HG03558 (cell line): ENCODE results near the gene RPP38.

Experiments used
- ATAC-seq: cut with Tn5 transposase; IDR thresholded peaks from one replicate; pipeline ENCODE4 v1.9.1; 2021; ENCODE audit warnings: moderate number of reproducible peaks; ENCODE audit not compliant: unreplicated experiment; ENCODE audit errors: extremely low read depth

The RPP38 gene

DNA sequence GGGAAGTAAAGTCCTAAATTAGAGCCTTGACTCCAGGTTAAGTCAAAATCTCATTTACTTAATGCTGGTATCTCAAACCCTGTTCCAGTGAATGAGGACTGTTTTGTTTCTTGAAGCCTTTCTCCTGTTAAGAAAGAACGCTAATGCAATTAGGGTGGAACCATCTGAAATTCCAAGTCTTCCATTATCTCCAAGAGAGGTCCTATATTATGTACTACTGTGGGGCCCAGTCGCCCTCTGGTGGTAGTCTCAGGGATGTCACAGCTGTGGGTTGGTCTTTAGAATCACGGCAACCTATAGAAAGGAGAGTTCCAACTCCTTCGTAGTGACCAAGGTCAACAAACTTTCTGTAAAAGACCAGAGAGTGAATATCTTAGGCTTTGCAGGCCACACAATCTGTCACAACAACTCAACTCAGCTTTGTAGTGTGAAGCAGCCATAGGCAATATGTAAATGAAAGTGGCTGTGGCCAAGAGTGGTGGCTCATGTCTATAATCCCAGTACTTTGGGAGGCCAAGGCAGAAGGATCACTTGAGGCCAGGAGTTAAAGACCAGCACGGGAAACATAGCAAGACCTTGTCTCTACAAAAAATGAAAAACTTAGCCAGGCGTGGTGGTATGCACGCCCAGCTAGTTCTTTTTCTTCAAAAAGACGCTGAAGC, 9.3 kb downstream of the RPP38 start:
- ATAC-seq = no peak

DNA sequence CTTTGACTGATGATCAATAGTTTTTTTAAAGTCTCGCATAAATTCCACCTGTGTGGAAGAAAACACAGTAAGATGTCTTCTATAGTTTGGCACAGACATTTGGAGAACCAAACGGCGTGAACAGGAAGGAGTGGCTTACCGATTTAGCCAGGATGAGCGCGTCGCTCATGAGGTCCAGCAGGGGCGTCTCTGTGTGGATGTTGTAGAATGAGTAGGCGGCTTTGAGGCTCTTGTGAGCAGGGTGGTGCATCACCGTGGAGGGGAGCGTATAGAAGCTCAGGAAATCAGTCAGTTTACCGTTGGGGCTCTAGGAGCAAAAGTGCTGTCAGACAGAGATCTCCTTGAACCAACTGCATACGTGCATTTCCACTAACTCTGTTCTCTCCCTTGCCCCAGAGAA, 15.5 kb downstream of the RPP38 start:
- ATAC-seq = no peak

DNA sequence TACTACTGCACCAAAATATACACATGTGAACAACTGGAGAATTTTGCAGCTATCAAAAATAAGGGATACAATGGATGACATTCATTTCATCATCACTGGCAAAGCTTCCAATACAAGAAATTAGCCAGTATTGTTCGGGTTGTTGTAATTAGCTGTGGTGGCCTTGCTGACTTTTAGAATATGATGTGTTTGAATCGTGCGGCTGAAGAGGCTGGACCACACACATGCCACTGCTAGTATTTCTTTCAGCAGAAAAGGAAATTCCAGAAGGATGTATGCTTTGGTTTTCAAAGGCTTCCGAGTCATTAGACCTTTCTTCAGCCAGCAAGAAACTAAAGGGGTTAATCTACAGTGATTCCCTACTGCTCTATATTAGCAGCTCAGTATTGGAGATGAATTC, 16.6 kb downstream of the RPP38 start:
- no peak for ATAC-seq

DNA sequence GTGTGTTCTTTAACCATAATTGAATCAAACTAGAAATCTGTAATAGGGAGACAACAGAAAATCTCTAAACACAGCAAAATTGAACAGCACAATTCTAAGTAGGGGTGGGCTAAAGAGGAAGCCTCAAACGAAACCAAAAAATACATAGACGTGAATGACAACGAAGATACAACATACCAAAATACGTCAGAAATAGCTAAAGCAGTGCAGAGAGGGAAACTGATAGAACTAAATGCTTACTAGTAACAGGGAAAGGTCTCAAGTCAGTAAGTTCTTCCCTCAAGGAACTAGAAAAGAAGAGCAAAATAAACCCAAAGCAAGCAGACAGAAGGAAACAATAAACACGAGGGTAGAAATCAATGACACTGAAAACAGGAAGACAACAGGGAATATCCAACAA, 19.1 kb downstream of the RPP38 start:
- no peak for ATAC-seq

DNA sequence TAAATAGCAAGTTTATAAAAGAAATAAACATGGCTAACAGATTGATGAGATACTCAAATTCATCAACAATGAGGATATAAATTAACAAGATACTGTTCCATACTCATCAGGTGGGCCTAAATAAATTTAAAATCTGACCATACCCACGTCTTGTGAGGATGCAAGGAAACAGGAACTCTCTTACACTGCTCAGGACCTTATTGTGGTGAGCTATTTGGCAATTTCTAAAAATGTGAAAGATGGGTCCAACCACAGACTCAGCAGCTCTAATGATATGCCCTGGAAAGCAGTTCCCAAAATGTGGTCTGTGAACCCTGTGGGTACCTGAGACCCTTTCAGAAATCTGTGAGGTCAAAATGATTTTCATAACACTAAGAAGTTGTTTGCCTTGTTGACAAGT, 21.5 kb downstream of the RPP38 start:
- ATAC-seq = no peak

DNA sequence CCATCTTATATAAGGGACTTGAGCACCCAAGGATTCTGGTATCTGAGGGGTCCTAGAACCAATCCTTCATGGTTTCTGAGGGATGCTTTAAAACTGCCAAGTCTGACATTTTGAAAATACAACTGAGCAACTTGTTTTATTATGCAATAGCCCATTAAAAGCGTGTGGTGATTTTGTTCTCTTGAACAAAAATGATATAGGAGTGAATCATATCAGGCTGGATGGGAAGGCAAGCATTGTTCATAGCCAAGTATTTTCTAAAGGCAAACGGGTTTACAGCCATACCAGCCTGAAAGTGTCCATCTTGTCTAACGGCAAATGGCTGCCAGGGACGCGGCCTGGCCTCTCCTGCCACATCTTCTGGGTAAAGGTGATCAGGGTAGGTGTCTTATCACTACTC, 23.4 kb downstream of the RPP38 start:
- ATAC-seq = no peak

DNA sequence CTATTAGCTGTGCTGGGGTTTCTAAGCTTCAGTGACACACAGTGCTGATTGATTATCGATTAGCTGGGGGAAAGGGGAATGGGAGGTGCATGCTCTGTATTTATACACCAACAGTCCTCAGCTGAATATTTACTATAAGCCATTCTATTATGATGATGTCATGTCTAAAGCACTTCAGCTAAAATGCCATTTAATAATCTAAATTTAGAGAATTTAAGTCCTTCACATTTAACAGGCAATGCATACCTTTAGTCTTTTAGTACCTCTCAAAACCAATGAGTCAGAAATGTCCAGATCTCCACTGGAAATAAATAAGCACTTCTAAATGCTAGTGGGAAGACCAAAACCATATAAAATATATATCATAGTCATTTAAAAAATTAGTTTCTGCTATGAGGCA, 24.6 kb downstream of the RPP38 start:
- ATAC-seq = no peak

DNA sequence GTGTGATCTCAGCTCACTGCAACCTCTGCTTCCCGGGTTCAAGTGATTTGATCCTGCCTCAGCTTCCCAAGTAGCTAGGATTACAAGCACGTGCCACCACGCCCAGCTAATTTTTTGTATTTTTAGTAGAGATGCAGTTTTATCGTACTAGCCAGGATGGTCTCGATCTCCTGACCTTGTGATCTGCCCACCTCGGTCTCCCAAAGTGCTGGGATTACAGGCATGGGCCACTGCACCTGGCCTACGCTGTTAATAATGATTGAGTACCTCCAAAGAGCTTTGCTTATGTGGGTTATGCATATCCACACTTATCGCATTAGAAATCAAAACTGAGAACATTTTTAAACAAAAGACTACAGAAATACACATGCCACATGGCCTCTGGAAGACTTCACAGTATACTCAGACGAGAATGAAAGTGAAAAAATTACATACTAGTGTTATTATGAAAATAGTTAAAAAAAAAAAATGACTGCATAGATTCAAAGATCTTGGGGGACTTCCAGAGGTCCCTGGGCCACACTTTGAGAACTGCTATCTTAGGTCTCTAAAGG, 25.4 kb downstream of the RPP38 start:
- ATAC-seq = peak; percentile 90

DNA sequence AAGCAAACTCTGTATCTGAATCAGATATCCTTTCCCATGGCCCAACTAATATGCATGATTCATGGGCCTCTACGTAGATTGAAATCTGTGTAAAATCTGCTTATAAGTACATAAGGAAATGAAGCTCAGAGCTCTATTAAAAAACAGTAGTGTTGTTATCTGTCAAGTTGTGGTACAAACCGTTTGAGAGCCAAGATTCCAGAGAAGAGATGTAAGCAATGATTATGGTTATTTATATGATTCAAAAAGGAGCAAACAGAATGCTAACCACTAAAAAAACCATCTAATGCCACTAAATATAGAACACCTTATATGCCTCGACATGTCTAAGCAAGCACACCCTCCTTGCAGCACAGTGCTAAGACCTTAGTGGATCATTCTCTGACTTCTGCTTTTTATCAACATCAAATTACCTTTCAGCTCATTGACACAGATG, 26.6 kb downstream of the RPP38 start:
- ATAC-seq = no peak

DNA sequence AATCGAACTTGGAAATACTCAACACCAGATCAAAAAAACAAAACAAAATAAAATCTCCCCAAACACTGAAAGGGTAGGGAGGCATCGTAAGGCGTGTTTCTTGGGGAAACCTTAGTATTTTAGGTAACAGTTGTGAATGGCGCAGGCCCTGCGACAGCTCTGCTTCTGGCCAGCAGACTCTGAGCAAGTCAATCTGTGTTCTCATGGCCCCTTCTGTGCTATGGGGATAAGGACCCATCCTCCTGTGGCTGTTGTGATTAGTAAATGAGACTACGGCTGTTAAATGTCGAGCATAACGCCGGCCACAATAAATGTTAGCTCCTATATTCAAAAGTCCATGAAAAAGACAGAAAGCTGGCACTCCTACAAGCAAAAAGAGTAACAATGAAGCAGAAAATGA, 27.0 kb downstream of the RPP38 start:
- ATAC-seq = no peak

DNA sequence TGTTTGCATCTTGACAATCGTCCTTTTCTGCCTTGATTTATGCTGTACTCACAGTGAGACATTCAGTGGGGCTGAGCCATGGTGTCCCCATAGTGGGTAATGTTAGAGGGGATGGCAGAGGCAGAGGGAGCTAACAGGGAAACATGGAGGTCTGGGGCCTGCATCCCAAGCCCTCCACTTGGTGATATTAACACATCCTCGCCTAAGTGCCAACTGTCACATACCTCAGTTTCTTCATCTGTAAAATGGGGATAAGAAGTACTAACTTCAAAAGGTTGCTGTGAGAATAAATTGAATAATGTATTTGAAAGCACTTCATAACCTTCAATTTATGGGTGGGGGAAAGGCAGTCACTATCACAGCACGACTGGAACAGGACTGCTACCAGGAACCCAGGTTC, 27.8 kb downstream of the RPP38 start:
- ATAC-seq = no peak

DNA sequence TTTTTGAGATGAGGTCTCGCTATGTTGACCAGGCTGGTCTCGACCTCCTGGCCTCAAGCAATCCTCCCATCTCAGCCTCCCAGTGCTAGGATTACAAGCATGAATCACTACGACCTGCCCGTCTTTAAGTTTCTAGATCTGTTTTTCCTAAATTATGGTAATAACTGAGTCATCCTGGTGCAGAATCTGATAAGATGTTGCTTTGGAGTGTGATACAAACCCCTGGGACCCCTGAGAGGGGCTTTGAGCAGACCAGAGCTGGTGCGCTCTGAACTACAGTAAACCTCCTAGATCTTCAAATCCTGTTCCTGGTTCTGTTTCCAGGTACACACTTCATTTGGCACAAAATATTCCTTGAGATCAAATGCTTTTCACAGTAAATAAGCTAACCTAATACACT, 34.2 kb downstream of the RPP38 start:
- no peak for ATAC-seq

DNA sequence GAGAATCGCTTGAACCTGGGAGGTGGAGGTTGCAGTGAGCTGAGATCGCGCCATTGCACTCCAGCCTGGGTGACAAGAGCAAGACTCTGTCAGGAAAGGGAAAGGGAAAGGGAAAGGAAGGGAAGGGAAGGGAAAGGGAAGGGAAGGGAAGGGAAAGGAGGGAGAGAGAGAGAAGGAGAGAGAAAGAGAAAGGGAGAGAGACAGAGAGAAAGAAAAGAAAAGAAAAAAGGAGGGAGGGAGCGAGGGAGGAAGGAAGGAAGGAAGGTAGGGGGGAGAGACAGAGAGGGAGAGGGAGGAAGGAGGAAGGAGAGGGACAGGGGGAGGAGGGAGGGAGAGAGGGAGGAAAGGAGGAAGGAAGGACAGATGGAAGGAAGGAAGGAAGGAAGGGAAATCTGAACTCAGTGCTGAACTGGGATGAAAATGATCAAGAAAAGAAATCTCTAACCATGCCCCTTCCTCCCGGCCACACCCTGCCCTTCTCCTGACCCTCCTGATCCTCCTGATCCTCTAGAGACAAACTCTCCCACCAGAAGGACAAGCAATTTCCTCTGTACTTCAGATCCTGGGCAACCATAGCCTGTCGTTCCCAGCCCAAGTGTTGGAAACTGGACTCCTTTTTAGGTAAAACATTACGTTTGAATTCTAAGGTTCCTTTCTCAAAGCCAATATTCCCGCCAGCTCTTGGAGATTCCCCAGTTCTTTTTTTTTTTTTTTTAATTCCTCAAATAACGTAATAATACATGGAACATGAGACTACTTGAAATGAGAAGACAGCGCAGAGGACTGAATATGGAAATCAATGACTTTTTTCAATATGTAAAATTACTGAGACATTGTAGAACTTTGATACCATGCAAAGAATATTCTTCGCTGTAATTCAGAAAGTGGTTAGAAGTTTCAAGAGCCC, 39.2 kb downstream of the RPP38 start:
- no peak for ATAC-seq

DNA sequence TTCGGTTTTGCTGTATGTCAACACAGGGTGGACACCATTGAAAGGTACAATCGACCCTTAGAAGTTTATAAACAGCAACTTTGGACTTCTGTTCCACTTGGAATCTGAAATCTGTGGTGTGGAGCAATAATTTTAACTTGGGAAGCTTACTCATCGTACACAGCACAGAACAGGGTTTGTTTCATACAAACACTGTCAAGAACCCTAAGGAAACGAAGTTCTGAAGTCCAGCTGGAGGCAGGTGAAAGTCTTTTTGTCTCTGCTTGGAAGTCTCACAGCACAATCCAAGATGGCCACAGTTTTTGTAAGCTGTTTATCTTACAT, 39.8 kb downstream of the RPP38 start:
- no peak for ATAC-seq

DNA sequence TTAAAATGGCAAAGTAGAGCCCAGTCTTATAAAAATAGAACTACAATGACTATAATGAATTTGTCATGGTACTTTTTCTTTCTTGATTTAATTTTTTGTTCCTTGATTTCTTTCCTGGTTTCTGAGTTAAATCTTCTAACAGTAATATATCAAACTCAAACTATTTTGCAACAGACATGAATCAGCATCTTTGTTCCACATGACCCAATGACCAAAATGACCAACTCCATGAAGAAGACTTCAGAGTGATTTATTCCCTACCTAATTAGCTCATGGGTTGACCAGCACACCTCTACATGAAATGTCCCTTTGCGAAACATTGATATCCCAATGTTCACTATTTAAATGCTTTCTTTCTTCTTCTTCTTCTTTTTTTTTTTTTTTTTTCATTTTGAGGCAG, 40.5 kb downstream of the RPP38 start:
- ATAC-seq = no peak

DNA sequence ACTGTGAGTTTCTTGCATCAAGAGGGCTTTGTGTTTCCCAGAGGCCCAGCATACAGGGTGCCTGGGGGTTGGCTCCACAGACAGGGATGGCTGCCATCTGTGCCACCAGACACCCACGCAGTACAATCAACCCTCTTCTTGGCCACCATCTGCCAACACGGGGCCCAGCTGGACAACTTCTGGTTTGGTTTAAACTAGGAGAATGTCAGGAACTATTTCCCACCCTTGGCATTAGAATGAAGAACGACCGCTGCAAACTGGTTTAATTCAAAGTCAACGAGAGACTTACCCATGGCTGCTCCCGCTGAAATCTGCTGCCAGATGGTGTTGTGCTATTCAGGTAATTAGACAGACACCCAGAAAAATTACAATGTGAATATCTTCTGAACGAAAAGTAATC, 43.5 kb downstream of the RPP38 start:
- no peak for ATAC-seq

DNA sequence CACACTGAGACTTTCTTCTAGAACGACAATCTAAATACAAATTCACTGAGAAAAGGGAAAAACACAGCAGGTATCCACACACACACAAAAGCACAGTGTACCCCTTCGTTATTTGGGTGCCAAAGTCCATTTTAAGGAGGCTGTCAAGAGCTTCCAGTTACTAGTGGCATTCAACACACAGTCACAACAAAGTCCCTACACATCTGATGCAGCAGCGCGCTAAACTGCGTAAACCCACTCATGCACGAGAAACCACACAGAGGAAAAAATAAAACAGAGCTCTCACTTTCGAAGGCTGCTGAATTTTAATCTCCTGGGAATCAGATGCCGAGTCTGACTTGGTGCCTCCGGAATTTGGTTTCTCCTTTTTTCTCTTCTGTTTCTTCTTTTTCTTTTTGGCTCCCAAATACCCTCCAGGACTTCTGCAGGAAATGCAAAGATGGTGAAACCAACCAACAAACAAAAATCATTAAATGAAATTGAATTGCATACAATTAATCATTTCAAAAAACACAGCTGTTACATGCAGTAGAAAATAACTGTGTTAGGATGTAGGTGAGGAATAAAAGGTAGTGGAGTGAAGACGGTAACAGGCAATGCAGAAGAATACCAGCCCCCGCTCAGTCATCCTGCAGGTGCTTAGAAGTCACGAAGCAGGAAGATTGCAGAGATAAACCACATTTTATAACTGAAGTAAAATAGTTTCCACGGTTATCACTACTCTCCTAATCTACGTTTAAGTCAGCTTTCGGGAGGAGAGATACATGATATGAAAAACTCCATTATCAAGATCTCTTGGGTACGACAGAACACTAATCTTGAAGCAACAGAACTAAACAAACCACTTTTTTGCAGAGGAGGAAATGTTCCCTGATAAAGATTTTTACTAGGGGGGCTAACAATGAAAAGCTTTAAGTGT, 44.2 kb downstream of the RPP38 start:
- ATAC-seq = peak; percentile 88

DNA sequence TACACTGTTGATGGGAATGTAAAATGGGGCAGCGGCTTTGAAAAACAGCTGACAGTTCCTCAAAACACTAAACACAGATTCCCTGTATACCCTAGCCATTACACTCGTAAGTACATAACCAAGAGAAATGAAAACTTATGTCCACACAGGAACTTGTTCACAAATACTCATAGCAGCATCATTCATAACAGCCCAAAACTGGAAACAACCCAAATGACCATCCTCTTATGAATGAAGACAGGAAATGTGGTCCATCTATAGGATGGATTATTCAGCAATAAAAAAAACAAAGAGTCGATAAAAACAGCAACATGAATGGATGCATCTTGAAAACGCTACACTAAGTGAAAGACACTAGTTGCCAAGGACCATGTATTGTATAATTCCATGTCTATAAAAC, 47.6 kb downstream of the RPP38 start:
- no peak for ATAC-seq

DNA sequence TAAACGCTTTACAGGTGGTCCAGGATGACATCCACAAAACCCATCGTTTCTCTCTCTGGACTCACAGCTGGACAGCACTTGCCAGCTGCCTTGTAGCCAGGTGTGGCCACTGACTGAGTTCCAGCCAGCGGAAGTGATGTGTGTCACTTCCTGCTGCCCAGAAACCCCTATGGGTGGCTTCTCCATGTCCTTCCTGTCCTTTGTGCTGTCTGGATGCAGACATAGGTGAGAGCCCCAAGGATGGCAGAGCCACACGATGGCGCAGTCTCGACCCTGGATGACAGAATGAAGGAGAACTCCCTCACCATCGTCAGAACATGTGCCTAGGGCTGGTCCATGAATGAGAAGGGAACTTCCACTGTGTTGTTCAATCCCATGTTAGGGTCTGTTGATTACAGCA, 49.2 kb downstream of the RPP38 start:
- no peak for ATAC-seq

DNA sequence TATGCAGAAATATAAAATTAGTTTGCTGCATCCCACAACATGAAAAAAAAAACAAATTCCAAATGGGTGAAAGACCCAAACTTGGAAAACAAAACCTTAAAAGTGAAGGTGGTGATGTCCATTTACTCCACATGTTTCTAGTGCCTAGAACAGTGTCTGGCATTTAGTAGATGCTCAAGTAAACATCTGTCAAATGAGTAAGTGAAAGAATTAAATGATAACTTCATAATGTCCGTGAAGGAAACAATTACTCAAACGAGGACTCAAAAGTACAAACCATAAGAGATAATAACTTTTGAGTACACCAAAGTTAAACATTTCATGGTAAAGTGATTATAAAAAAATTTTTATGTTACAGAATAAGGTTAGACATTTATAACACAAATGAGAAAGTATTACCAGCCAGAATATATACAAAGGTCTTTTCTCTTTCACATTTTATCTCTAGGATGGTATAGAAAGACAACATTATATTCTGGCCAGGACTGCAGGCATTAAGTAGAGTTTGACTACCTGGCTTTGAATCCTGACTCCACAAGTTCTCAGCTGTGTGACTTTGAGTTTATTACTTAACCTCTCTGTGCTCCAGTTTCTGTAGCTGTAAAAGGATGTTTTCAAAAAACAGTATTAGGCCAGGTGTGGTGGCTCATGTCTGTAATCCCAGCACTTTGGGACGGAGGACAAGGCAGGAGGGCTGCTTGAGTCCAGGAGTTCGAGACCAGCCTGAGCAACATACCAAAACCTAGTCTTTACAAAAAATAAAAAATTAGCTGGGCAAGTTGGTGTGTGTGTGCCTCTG, 50.6 kb downstream of the RPP38 start:
- no peak for ATAC-seq
